Keratinocyte (primary cell): ENCODE results near the gene TMC5. TPM values are rescaled to one million over a fixed set of nuclear protein-coding genes. Genes with fewer than 3 reads are reported as not detected.

Experiments used
- DNase-seq: peaks from one replicate; pipeline ENCODE4 v3.0.0-alpha.2; 2011; ENCODE audit warnings: low read depth, missing footprints, low spot score
- FAIRE-seq: peaks from 2 replicates; lab custom pipeline; 2011; peaks lifted over from hg19 to GRCh38; lab: Jason Lieb, UNC
- H2AFZ ChIP-seq: 2 replicates; pipeline ENCODE4 v1.6.0; 2012; ENCODE audit warnings: low read length, control low read depth, inconsistent platforms; ENCODE audit not compliant: control insufficient read depth
- H3K27ac ChIP-seq: 2 replicates; pipeline ENCODE4 v1.5.1; 2011; ENCODE audit warnings: low read length; ENCODE audit not compliant: control insufficient read depth, insufficient read depth
- H3K27me3 ChIP-seq: 3 replicates; pipeline ENCODE4 v1.6.0; 2011; ENCODE audit warnings: low read length; ENCODE audit not compliant: control insufficient read depth, insufficient read depth; ENCODE audit errors: extremely low read depth
- H3K36me3 ChIP-seq, 2 experiments: 2 replicates in 1 of 2; 3 replicates in 1 of 2; pipeline ENCODE4 v1.5.1; 2011; ENCODE audit warnings: low read length in 2 of 2, mild to moderate bottlenecking in 1 of 2; ENCODE audit not compliant: control insufficient read depth in 2 of 2, insufficient read depth in 2 of 2; ENCODE audit errors: extremely low read depth in 1 of 2
- H3K4me1 ChIP-seq: 3 replicates; pipeline ENCODE4 v1.5.1; 2011; ENCODE audit warnings: low read length; ENCODE audit not compliant: control insufficient read depth, insufficient read depth; ENCODE audit errors: extremely low read depth
- H3K4me2 ChIP-seq: 3 replicates; pipeline ENCODE4 v1.6.0; 2011; ENCODE audit warnings: low read depth, low read length; ENCODE audit not compliant: control insufficient read depth, insufficient read depth; ENCODE audit errors: extremely low read depth
- H3K4me3 ChIP-seq, 3 experiments: fragments of 200-600 bp in 1 of 3; sonication (generic) in 1 of 3; 2 replicates in 2 of 3; 3 replicates in 1 of 3; pipeline ENCODE4 v1.5.1; 2011 to 2016; ENCODE audit warnings: low read length in 3 of 3, mild to moderate bottlenecking in 3 of 3, control low read depth in 2 of 3, inconsistent platforms in 1 of 3, low read depth in 1 of 3, mixed read lengths in 1 of 3, mixed run types in 1 of 3, moderate library complexity in 1 of 3; ENCODE audit not compliant: control insufficient read depth in 2 of 3, insufficient read depth in 2 of 3; ENCODE audit errors: extremely low read depth in 1 of 3
- H3K79me2 ChIP-seq: 2 replicates; pipeline ENCODE4 v1.6.0; 2012; ENCODE audit warnings: low read length; ENCODE audit not compliant: control insufficient read depth, insufficient read depth
- H3K9ac ChIP-seq: 3 replicates; pipeline ENCODE4 v1.6.0; 2011; ENCODE audit warnings: low read length; ENCODE audit not compliant: control insufficient read depth, insufficient read depth; ENCODE audit errors: extremely low read depth
- H3K9me1 ChIP-seq: 3 replicates; pipeline ENCODE4 v1.6.0; 2011; ENCODE audit warnings: low read length; ENCODE audit not compliant: control insufficient read depth, insufficient read depth; ENCODE audit errors: extremely low read depth
- H3K9me3 ChIP-seq: 2 replicates; pipeline ENCODE4 v1.5.1; 2012; ENCODE audit warnings: low read depth, low read length; ENCODE audit not compliant: control insufficient read depth
- H4K20me1 ChIP-seq: 3 replicates; pipeline ENCODE4 v1.6.0; 2011; ENCODE audit warnings: low read length; ENCODE audit not compliant: control insufficient read depth, insufficient read depth; ENCODE audit errors: extremely low read depth
- EZH2 ChIP-seq: IDR thresholded peaks from one replicate; pipeline ENCODE4 v1.6.1; 2012; ENCODE audit warnings: inconsistent platforms, mild to moderate bottlenecking, low read length, moderate library complexity
- dilution Hi-C: fragments of 300-500 bp; cut with MboI; formaldehyde crosslinking; loops from one replicate; pipeline ENCODE4 v1.7.0; 2020; ENCODE audit warnings: low sequenced_read_pairs; ENCODE audit not compliant: extremely low pct_ligation_motif_present
- polyA plus RNA-seq, 5 experiments: library from polyadenylated mRNA; depleted of rRNA in 3 of 5; stranded (reverse) in 3 of 5; stranded (forward) in 1 of 5; unstranded in 1 of 5; fragments of >200 nt; gene quantifications; 1 replicate in 1 of 5; 2 replicates in 3 of 5; 3 replicates in 1 of 5; pipeline versions ENCODE4 v1.2.1 to v1.2.3, GENCODE V29; 2011 to 2012; ENCODE audit warnings: missing spikeins in 2 of 5, low read depth in 1 of 5, low replicate concordance in 1 of 5
- TF ChIP-seq, protein P1 (sequence below), 3 experiments: IDR thresholded peaks in 1 of 3; conservative IDR thresholded peaks in 1 of 3; optimal IDR thresholded peaks in 1 of 3; 2 replicates in 2 of 3; 3 replicates in 1 of 3; pipeline versions ENCODE3 to v1.5.1; 2011; ENCODE audit warnings: low read length in 3 of 3, mild to moderate bottlenecking in 3 of 3, moderate library complexity in 2 of 3, control low read depth in 1 of 3, inconsistent platforms in 1 of 3; ENCODE audit not compliant: insufficient read depth in 2 of 3; ENCODE audit errors: extremely low read depth in 1 of 3

TMC5 gene
- polyA plus RNA-seq, 1 donor (not counting 4 experiments of a cell fraction or from before 2014, with no cell fraction given) = 0.18 TPM

GRCh38 chr16:19374402-19374801 is 43.3 kb upstream of the TMC5 start:
- dilution Hi-C loops = no loop called here
- FAIRE-seq (no peak), DNase-seq (no peak)
- TF ChIP-seq, protein P1, sequence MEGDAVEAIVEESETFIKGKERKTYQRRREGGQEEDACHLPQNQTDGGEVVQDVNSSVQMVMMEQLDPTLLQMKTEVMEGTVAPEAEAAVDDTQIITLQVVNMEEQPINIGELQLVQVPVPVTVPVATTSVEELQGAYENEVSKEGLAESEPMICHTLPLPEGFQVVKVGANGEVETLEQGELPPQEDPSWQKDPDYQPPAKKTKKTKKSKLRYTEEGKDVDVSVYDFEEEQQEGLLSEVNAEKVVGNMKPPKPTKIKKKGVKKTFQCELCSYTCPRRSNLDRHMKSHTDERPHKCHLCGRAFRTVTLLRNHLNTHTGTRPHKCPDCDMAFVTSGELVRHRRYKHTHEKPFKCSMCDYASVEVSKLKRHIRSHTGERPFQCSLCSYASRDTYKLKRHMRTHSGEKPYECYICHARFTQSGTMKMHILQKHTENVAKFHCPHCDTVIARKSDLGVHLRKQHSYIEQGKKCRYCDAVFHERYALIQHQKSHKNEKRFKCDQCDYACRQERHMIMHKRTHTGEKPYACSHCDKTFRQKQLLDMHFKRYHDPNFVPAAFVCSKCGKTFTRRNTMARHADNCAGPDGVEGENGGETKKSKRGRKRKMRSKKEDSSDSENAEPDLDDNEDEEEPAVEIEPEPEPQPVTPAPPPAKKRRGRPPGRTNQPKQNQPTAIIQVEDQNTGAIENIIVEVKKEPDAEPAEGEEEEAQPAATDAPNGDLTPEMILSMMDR (optimal IDR thresholded peaks at IDR 0.05 in 1 of 3, IDR thresholded peaks at IDR 0.05 in 1 of 3, conservative IDR thresholded peaks at IDR 0.05 in 1 of 3; ENCODE audit: extremely low read depth in 1 of 3, insufficient read depth in 2 of 3, low read length in 3 of 3) = no peak
- TF ChIP-seq EZH2 = no peak
- Histone ChIP-seq H3K36me3 (no peaks in the 10 kb centered on the region), H3K9ac (no peak overlapping the region), H3K27me3 (no peaks in the 10 kb centered on the region), H4K20me1 (no peaks in the 10 kb centered on the region), H3K27ac (no peak overlapping the region), H3K4me1 (no peaks in the 10 kb centered on the region), H3K4me2 (no peak overlapping the region), H2AFZ (no peak overlapping the region), H3K9me3 (no peaks in the 10 kb centered on the region), H3K9me1 (no peaks in the 10 kb centered on the region), H3K79me2 (no peaks in the 10 kb centered on the region), H3K4me3 (no peak overlapping the region)

- no peak for FAIRE-seq
- no peaks in the 10 kb centered on the region for H3K4me1 ChIP-seq
- H3K9me1 ChIP-seq = no peaks in the 10 kb centered on the region
- H3K27ac ChIP-seq = no peak overlapping the region
- no peak overlapping the region for H3K4me2 ChIP-seq
- H4K20me1 ChIP-seq = no peaks in the 10 kb centered on the region
- no peak overlapping the region for H3K9ac ChIP-seq
- no peak overlapping the region for H2AFZ ChIP-seq
- TF ChIP-seq, protein P1 (optimal IDR thresholded peaks at IDR 0.05 in 1 of 3, IDR thresholded peaks at IDR 0.05 in 1 of 3, conservative IDR thresholded peaks at IDR 0.05 in 1 of 3; ENCODE audit: extremely low read depth in 1 of 3, insufficient read depth in 2 of 3, low read length in 3 of 3) = peak; percentile 74 to 85 (median 81)
- no peak for TF ChIP-seq EZH2
- H3K4me3 ChIP-seq = no peak overlapping the region
- H3K36me3 ChIP-seq = no peaks in the 10 kb centered on the region
- H3K79me2 ChIP-seq = no peaks in the 10 kb centered on the region
- dilution Hi-C loops = no loop called here
- no peak for DNase-seq
- no peaks in the 10 kb centered on the region for H3K9me3 ChIP-seq
- H3K27me3 ChIP-seq = no peaks in the 10 kb centered on the region
Measured at GRCh38 chr16:19375561-19376158, 42.0 kb upstream of the TMC5 start.
